Activated T-helper 2 cell treated with anti-CD3 and anti-CD28 coated beads, Interferon-gamma antibody, Interleukin-2, Interleukin-4, amounts not matched to agents 10 μg/mL and 5 μg/mL and 100 μg/mL, durations not matched to agents 14 hours and 24 hours and 36 hours (primary cell): ENCODE data around the gene FRAT1. TPM values are rescaled to one million over a fixed set of nuclear protein-coding genes. Genes with fewer than 3 reads are reported as not detected.
"Not testable (repeated sequence)": the region's sequence is repeated elsewhere in the genome, so short reads cannot be mapped to it uniquely, and the experiment has no call there.

Experiments used
- DNase-seq: peaks from one replicate; pipeline ENCODE4 v3.0.0; 2021; ENCODE audit warnings: low spot score
- H3K27ac Mint-ChIP-seq: one replicate; pipeline ENCODE4 v1.8.0; 2021; ENCODE audit warnings: mixed read lengths
- H3K27me3 Mint-ChIP-seq: one replicate; pipeline ENCODE4 v1.8.0; 2021; ENCODE audit warnings: low read depth, mixed read lengths
- H3K36me3 Mint-ChIP-seq: one replicate; pipeline ENCODE4 v1.8.0; 2021; ENCODE audit warnings: low read depth, mixed read lengths
- H3K4me1 Mint-ChIP-seq: one replicate; pipeline ENCODE4 v1.8.0; 2021; ENCODE audit warnings: low read depth, mixed read lengths
- H3K4me3 Mint-ChIP-seq: one replicate; pipeline ENCODE4 v1.8.0; 2021; ENCODE audit warnings: low read depth, mild to moderate bottlenecking, moderate library complexity, mixed read lengths
- H3K9me3 Mint-ChIP-seq: one replicate; pipeline ENCODE4 v1.8.0; 2021; ENCODE audit warnings: mixed read lengths
- intact Hi-C: fragments of 100-400 bp; cut with micrococcal nuclease; formaldehyde crosslinking; loops from one replicate; pipeline ENCODE4 v1.15.1; 2023
- total RNA-seq: library from RNA; stranded (reverse); gene quantifications from 2 replicates; pipeline ENCODE4 v1.2.3, GENCODE V29; 2022

Gene FRAT1
- total RNA-seq, 1 donor from 2014 or later: 2.9 TPM

- Mint-ChIP-seq H3K9me3 (no peaks in the 10 kb centered on the region), H3K27me3 (peaks cover 18% of the 10 kb centered on the region), H3K4me1 (peaks cover 40% of the 10 kb centered on the region), H3K4me3 (peak overlapping the region; percentile 85), H3K36me3 (peaks cover 30% of the 10 kb centered on the region), H3K27ac (peak overlapping the region; percentile 86)
- no peak for DNase-seq
- intact Hi-C loops: loop anchor here (1.0 to 5.0 kb wide), 2 partner anchors 12 to 165 kb away; partner anchors contain the start of genes MMS19 and UBTD1
These were observed 13.7 kb downstream of the FRAT1 start for GRCh38 chr10:97332591-97333350.

- intact Hi-C loops: loop anchor here (1.0 to 5.0 kb wide), 2 partner anchors 13 to 164 kb away; partner anchors contain the start of genes MMS19 and UBTD1
- Mint-ChIP-seq H3K36me3 (peaks cover 30% of the 10 kb centered on the region), H3K27ac (peak overlapping the region; percentile 86), H3K27me3 (peaks cover 22% of the 10 kb centered on the region), H3K4me1 (peaks cover 36% of the 10 kb centered on the region), H3K9me3 (no peaks in the 10 kb centered on the region), H3K4me3 (peak overlapping the region; percentile 85)
- DNase-seq: no peak
These were observed 14.2 kb downstream of the FRAT1 start for GRCh38 chr10:97333351-97333600.

- Mint-ChIP-seq H3K27ac (peak overlapping the region; percentile 86), H3K9me3 (no peaks in the 10 kb centered on the region), H3K36me3 (peaks cover 28% of the 10 kb centered on the region), H3K27me3 (peaks cover 22% of the 10 kb centered on the region), H3K4me3 (peak overlapping the region; percentile 85), H3K4me1 (peaks cover 31% of the 10 kb centered on the region)
- peak; percentile 29 for DNase-seq
- intact Hi-C loops: loop anchor here (1.0 to 5.0 kb wide), 2 partner anchors 13 to 164 kb away; partner anchors contain the start of genes MMS19 and UBTD1
These were observed 14.7 kb downstream of the FRAT1 start for GRCh38 chr10:97333601-97334369.

GRCh38 chr10:97334370-97335175, 15.5 kb downstream of the FRAT1 start, which contains the start of gene FRAT2:
Gene FRAT2 (minus strand): TSS chr10:97334729. CDS start chr10:97334572, 157 bp downstream.
- DNase-seq: peak; percentile 85
- Mint-ChIP-seq H3K27me3 (peaks cover 22% of the 10 kb centered on the region), H3K9me3 (no peaks in the 10 kb centered on the region), H3K4me3 (peak within 1 kb of the TSS; percentile 85), H3K4me1 (peaks cover 25% of the 10 kb centered on the region), H3K36me3 (peaks cover 22% of the 10 kb centered on the region), H3K27ac (peak within 1 kb of the TSS; percentile 86)
- intact Hi-C loops: loop anchor here (1.0 to 5.0 kb wide), 2 partner anchors 42 to 163 kb away; partner anchors contain the start of genes ARHGAP19, MMS19 and UBTD1

- peaks cover 20% of the 10 kb centered on the region for H3K4me1 Mint-ChIP-seq
- H3K36me3 Mint-ChIP-seq: peaks cover 17% of the 10 kb centered on the region
- DNase-seq: no peak
- H3K27me3 Mint-ChIP-seq: peaks cover 22% of the 10 kb centered on the region
- intact Hi-C loops: loop anchor here (1.0 kb wide), 1 partner anchor 43 kb away; the partner anchor contains the start of gene ARHGAP19
- peak overlapping the region; percentile 33 for H3K4me3 Mint-ChIP-seq
- peak overlapping the region; percentile 22 for H3K27ac Mint-ChIP-seq
- H3K9me3 Mint-ChIP-seq: no peaks in the 10 kb centered on the region
These were observed 16.1 kb downstream of the FRAT1 start for GRCh38 chr10:97335188-97335619.

- Mint-ChIP-seq H3K4me1 (peaks cover 20% of the 10 kb centered on the region), H3K4me3 (peak overlapping the region; percentile 58), H3K9me3 (no peaks in the 10 kb centered on the region), H3K36me3 (peaks cover 15% of the 10 kb centered on the region), H3K27ac (no peak overlapping the region), H3K27me3 (peaks cover 23% of the 10 kb centered on the region)
- intact Hi-C loops: no loop called here
- DNase-seq: no peak
These were observed 16.9 kb downstream of the FRAT1 start for GRCh38 chr10:97336006-97336405.

GRCh38 chr10:97336446-97336845, 17.4 kb downstream of the FRAT1 start:
- H3K4me1 Mint-ChIP-seq: peaks cover 17% of the 10 kb centered on the region
- peaks cover 12% of the 10 kb centered on the region for H3K36me3 Mint-ChIP-seq
- intact Hi-C loops: no loop called here
- peaks cover 23% of the 10 kb centered on the region for H3K27me3 Mint-ChIP-seq
- no peak for DNase-seq
- H3K27ac Mint-ChIP-seq: no peak overlapping the region
- no peaks in the 10 kb centered on the region for H3K9me3 Mint-ChIP-seq
- peak overlapping the region; percentile 8 for H3K4me3 Mint-ChIP-seq

- no peak for DNase-seq
- H3K4me3 Mint-ChIP-seq: no peak overlapping the region
- H3K4me1 Mint-ChIP-seq: peaks cover 14% of the 10 kb centered on the region
- H3K27me3 Mint-ChIP-seq: peaks cover 23% of the 10 kb centered on the region
- H3K36me3 Mint-ChIP-seq: peaks cover 11% of the 10 kb centered on the region
- intact Hi-C loops: no loop called here
- no peaks in the 10 kb centered on the region for H3K9me3 Mint-ChIP-seq
- no peak overlapping the region for H3K27ac Mint-ChIP-seq
These were observed 18.1 kb downstream of the FRAT1 start for GRCh38 chr10:97336942-97337831.

- Mint-ChIP-seq H3K36me3 (peaks cover 6% of the 10 kb centered on the region), H3K4me3 (no peak overlapping the region), H3K27ac (no peak overlapping the region), H3K9me3 (no peaks in the 10 kb centered on the region), H3K4me1 (peaks cover 6% of the 10 kb centered on the region), H3K27me3 (peaks cover 23% of the 10 kb centered on the region)
- no peak for DNase-seq
- intact Hi-C loops: no loop called here
These were observed 19.0 kb downstream of the FRAT1 start for GRCh38 chr10:97338041-97338440.

- H3K4me3 Mint-ChIP-seq: no peak overlapping the region
- H3K9me3 Mint-ChIP-seq: no peaks in the 10 kb centered on the region
- no peak overlapping the region for H3K27ac Mint-ChIP-seq
- H3K4me1 Mint-ChIP-seq: no peaks in the 10 kb centered on the region
- no peaks in the 10 kb centered on the region for H3K36me3 Mint-ChIP-seq
- peaks cover 19% of the 10 kb centered on the region for H3K27me3 Mint-ChIP-seq
- DNase-seq: no peak
- intact Hi-C loops: no loop called here
These were observed 22.3 kb downstream of the FRAT1 start for GRCh38 chr10:97341416-97341815.

- H3K4me1 Mint-ChIP-seq, DNase-seq, intact Hi-C loops, H3K36me3 Mint-ChIP-seq, H3K4me3 Mint-ChIP-seq, H3K27me3 Mint-ChIP-seq, H3K27ac Mint-ChIP-seq, H3K9me3 Mint-ChIP-seq: not testable (repeated sequence)
These were observed 24.6 kb downstream of the FRAT1 start for GRCh38 chr10:97343664-97344063.
